ENCODE results near the gene IGF2.

DNA sequence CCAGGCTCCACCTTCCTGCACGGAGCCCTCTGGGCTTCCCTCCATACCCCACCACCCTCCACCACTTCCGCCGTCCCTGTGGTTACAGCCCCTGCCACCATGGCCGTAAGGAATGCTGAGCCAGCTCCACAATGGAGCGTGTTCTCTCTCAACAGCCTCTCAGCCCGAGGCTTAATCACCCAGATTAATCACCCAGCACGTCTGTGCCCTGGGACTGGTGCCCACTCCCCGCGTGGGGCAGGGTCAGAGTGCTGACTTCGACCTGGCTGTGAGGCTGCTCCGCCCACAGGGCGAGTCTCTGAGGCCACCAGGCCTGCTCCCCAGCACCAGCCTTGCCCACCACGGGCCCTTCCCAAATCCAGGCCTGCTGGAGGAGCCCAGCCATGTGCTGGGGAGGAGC is 36.5 kb upstream of the IGF2 start:
- no peak for TF ChIP-seq TAF1 (IDR thresholded peaks at IDR 0.05; ENCODE audit: borderline replicate concordance, low read depth, low read length)
- no peak for TF ChIP-seq POLR2A (IDR thresholded peaks at IDR 0.05; ENCODE audit: low read depth, low read length)

Measured in GM12892 (cell line).